HG03432 (cell line): ENCODE results near the gene SMOC2.

Experiments
- ATAC-seq: cut with Tn5 transposase; IDR thresholded peaks from one replicate; pipeline ENCODE4 v1.9.1; 2021; ENCODE audit warnings: mild to moderate bottlenecking, moderate library complexity; ENCODE audit not compliant: unreplicated experiment

SMOC2 gene

DNA sequence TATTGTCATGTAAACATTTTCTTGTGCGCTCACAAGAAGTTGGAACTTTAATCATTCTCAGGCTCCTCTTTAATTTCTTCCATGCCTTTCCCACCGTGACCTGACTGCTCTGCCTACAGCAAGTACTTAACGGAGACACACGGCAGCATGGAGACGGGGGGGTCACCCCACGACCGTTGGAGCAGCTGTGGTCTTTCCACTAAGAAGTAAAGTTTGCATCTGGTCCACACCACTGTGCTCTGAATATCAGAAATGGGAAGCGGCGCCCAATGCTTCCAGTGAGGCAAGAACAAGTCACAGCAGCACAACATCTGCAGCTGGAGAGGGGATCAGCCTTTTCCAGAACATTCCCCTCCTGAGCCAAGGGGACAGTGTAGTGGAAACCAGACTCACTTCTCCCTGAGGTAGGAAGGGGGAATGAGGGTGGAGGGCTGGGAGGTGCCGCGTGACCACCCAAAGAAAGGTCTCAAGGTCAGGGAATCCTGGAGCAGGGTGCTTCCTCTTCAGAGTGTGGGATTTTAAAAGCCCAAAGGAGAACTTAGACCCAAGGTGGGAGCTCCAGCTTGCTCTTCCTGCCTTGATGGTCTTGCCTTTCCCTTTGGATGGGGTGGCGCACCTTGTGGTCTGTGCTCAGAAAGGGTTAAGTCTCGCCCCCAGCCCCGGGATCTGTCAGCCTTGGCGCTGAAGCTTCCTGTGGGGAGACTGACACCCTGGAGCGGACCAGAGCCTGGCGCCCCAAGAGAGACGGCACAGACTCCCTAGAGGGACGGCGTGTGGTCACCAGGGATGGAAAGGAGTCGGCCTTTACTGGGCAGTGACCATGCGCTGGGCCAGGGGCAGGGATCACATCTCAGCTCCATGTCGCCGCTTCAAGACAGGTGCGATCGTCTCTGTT lies 25.6 kb upstream of the SMOC2 start:
- ATAC-seq = no peak

DNA sequence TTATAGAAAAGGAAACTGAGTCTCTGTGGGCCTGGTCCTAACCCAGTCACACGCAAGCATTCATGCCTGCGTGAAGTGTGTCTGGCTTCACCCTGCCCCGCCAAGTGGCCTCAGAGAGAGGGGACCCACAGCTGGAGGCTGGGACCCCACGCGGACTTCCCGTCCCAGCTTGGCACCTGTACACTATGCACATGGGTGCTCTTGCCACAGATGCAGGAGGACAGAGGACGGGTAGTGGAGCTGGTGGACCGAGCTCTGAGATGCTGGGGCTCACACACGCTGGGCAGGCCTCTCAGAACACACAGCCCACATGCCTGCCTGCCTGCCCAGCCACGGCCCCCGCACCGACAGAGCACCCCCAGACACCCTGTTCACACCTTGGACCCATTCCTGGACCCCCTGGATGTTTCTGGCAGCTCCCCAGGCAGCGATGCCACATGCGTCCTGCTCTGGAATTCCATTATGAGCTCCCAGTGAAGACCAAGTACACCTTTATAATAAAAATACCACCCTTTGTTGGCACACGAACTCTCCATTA lies 24.9 kb upstream of the SMOC2 start:
- ATAC-seq = no peak

DNA sequence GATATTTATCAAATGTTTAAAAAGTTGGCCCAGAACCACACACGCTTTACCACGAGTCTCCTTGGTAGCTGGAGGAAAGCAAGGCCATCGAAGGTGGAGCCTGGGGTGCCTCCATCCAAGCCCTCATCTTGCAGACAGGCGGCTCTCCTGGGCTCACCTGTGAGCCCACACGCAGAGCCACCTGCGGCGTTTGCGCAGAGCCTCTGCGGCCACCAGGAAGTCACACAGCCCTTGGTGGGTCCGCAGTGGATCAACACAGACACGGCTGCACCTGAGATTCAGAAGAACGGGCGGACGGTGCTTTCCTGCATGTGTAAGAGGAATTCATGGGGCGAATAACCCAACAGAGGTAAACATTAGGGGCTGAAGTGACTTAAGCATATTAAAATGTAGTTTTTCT lies 24.5 kb upstream of the SMOC2 start:
- no peak for ATAC-seq

DNA sequence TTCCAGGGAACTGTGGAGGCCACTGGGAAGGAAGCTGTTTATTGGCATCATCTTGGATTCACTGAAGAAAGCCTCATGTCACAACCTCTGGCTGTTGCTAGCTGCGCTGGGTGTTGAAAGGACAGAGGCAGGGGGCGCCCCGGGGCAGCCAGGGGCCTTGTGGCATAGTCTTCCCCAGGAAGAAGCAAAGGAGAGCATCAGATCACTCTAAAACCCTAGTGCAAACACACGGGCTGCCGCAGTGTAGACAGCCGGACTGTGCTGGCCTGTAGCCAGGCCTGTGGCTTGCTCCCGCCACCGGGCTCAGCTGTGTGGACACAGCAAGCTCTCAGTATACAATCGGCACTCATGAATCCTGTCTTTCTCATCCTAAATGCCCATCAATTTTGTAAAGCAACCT lies 23.8 kb upstream of the SMOC2 start:
- no peak for ATAC-seq

DNA sequence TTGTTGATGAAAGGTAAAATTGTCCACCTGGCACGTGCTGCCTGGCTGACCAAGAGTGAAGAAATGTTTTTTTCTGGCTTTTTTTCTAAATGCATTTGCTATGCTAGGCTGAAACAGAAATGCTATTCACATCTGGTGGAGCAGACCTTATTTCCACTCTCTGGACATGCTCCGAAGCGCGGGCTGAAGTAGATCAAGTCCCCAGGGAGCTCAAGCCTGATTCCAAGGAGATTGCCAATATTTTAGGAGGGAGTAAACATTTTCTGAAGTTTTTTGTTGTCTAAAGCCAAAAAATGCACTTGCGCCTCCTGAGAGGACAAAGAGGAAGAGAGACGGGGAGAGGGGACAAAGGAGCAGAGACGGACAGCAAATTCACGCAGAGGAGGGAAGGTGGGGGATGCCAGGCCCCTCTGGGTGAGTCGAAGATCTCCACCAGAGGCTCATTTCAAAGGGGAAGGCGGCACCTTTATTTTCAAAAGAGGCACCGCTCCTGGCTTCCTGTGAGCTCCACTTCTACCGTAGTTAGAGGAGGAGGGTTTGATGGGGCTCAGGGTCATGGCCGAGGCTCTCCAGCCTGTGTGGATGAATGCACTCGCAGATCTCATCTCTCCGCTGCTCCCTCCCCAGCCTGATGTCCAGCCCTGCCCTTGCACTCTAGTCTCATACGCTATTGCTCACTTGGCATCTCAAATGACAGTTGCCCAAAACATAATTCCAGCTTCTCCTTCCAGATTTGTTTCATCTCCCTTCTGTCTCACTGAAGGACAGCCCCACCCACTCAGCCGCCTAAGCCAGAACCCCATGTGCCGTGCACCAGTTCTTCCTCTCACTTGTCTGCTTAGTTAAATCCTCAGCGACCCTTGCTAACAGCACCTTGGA lies 23.1 kb upstream of the SMOC2 start:
- no peak for ATAC-seq

DNA sequence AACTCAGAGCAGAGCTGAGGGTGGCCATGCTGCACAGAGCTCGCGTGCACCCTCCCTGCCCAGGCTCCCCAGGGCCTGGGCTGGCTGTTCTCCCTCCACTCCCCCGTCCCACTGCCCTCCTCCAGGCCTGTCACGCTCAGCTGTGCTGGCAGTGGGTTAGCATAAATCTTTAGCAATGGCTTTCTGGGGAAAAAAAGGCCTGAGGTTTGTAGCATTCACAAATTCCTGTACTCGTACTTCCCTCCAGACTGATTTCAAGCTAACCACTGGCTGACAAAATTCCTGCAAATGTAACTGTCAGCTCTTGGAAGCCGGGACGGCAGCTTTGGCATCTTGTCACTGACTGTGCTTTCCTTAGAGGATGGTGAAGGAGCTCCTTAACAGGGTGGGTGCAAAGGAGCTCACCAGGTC lies 22.3 kb upstream of the SMOC2 start:
- no peak for ATAC-seq

DNA sequence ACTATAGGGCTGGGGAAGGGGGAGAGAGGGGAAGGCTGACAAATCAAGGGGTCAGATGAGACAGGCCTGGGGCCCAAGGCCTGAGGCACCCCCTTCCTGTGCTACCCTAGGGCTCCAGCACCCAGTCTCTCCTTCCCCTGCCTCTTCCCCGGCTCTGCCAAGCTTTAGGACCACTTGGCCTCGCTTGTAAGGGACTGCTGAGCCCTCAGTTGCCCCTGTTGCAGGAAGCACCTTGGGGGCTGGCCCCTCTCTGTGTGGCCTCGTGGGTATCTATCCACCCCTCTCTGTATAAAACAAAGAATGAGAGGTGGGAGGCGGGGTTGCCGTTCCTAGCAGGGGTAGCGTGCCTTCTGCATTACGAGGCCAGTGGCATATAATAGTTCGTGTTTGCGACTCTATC lies 21.4 kb upstream of the SMOC2 start:
- no peak for ATAC-seq

DNA sequence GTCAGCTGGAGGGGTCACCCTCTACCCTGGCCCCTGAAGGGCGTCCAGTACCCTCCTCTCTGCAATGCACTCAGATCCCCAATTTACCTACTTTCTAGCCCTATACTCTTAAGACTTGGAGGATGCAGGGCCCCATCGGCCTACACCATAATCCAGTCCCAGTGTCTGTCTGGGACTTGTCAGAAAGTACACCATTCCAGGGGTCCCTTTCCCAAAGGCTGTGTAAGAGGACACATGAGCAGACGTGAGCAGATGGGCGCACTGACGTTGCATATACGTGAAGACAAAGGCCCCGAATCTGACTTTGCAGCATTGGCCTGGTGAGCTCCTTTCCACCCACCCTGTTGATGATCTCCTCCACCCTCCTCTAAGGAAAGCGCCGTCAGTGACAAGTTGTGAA lies 20.9 kb upstream of the SMOC2 start:
- no peak for ATAC-seq

DNA sequence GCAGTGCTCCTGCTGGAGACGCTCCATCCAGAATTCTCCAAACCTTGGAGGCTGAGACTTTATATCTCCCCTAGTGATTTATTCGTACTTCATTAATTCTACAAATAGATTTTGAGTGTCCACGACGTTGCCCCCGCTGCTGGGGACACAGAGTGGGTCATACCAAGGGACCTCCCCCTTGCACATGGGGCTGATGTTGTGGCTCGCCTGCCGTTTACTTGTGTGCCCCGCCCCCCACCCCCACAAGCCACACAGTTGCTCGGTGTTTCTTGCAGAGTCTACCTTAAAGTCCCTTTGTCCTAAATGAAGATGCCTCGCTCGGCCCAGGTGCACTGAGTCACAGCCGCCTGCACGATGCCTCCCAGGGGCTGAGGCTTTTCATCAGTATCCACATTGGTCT lies 20.3 kb upstream of the SMOC2 start:
- no peak for ATAC-seq

DNA sequence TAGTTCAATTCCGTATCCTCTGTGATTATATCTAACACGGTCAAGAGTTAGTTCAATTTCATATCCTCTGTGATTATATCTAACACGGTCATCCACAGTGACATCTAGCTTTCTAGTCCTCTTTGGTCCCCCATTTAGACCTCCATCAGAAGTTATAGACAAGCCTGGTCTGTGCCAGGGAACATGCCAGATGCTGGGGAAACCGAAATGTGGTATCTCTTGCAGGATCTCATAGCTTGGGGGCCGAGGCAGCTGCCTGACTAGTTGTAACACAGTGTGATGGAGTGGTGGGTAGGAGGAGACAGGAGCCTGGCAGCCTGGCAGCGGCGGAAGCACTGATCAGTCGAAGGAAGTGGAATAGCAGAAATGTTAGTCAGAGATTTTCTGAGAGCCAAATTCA lies 13.8 kb upstream of the SMOC2 start:
- ATAC-seq = no peak

DNA sequence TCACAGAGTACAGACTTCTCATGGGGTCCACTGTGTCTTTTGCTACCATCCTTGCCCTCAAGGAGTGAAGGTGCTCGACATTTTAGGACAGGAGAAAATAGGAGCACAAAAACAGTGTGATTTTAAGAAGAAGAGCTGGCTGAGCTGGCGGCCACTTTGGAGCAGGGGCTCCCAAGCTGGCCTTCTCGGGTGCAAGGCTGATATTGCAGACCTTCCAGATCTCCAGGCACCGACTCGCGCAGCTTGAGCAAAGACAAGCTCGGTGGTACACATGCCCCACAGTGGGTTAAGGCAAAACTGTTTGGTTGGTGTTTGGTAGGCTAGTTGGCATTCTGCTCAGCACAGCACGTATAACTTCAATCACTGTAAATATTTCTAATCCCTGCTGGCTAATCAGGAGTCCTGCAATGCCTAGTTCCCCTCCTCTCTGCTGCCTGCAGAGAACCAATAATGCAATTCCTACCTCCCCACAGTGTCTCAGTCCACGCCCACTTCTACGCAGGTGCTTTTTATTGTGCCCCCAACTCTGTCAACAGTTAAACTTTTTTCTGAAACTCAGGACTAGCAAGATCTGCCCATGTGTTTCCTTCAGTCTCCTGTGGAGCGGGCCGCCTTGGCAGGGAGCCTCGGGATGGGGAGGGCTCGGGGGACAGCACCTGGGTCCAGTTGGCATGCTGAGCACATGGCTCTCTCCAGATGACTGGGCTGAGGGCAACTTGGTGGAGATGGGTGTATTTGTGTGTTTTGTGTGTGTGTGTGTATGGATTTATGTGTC lies 12.7 kb upstream of the SMOC2 start:
- no peak for ATAC-seq

DNA sequence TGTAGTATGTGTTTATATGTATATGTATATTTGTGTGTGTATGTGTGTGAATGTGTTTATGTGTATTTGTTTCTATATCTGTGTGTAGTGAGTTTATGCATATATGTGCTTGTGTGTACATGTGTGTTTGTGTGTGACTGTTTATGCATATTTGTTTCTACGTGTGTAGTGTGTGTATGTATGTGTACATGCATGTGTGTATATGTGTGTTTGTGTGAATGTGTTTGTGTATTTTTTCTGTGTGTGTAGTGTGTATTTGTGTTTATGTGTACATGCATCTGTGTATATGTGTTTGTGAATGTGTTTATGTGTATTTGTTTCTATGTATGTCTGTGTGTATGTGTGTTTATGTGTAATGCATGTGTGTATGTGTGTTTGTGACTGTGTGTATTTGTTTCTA lies 12.1 kb upstream of the SMOC2 start:
- no peak for ATAC-seq

DNA sequence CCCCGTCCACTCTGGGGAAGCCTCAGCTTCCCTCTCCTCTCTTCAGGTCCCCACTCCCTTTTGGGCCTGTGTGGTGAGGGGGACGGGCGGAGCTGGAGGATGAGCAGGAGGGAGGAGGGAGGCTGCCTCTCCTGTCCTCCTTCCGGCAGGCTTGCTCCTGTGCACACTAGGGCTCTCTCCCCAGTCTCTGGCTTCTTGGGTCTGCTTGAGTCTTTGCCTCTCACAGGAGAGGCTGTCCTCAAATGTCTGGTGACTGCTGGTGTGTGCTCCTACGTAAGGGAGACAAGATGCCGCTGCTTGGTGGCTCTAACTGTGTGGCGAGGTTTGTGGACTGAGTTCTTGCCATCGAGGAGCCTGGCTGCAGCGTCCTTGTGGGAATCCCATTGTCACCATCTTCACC lies 8.8 kb upstream of the SMOC2 start:
- ATAC-seq = no peak

DNA sequence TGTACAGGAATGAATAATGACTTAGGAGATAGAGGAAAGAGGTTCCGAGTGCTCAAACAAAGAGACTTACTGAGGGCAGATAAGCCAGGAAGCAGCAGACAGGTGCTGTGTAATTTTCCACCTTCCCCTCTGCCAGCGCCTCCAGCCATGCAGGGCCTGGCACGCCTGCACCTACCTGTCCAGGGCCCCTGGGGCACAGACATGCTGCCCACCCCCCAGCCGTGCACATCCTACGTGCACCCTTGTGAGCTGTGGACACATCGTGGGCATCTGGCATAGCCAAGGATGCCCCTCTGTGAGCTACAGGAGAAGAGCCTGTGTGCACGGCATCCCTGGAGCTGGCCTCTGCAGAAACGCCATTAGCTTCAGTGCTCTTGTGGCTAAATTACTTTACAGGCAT lies 7.1 kb upstream of the SMOC2 start:
- no peak for ATAC-seq

DNA sequence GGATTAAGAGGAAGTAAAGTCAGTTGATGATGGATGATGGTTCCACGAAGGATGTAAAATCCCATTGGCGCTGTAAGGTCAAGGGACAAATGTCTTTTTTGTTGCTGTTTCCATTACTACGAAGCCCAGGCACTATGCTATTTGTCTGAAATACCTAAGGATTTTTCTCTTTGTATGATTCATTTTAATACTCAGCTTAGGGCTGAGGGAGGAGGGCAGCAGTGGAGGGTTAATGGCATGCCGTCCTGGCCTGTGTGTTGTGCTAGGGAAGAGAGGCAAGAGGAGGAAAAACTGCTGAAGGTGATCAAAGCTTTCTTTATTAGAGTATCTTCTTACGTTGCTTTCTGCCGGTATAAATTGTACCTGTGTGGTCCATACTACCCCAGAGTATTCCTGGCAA lies 6.5 kb upstream of the SMOC2 start:
- ATAC-seq = no peak

DNA sequence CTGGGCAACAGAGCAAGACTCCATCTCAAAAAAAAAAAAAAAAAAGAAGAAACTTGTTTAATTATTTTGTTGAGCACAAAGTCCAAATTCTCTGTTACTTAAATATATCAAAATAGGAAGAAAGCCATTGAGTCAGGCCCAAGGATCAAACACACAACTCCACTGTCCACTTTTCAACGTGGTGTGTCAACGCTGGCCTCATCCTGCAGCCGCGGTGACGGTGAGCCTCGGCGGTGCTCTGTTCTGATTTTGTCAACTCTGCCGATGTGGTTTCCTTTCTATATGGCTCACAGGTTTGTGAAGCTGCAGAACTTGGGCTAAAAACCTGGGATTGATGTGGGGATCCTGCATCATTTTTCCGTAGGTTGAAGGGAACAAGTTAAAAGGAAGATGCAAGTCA lies 3.2 kb upstream of the SMOC2 start:
- ATAC-seq = no peak

DNA sequence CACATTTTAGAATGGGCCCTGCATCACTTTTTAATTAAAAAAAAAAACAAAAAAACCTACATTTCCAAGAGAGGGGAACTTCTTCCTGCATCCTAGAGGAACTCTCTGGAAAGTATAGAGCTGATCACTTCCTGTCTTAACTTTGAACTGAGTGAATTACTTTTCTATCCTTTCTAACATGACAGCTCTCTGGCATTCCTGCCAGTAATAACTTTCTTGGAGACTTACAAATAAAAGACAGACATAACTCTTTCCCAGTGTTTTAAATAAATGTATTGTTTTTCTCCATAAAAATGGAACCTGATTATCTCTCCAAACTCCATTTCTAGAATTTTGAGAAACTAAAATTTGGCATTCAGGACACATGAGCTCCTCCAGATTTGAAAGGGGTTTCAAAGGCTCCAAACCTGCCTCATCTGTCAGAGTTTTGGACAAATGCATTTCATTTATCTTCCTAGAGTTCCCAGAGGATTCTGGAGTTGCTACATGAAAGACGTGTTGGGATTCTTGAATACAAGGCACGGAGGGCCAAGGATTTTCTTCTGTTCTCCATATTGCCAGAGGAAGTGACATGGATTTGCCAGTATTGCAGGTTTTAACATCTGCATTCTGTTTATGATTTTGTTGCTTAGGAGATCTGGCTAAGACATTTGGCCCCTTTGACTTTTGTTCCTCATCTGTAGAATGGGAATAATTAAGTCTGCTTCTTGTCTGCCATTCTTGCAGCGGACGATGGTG lies 2.0 kb upstream of the SMOC2 start:
- ATAC-seq = no peak

DNA sequence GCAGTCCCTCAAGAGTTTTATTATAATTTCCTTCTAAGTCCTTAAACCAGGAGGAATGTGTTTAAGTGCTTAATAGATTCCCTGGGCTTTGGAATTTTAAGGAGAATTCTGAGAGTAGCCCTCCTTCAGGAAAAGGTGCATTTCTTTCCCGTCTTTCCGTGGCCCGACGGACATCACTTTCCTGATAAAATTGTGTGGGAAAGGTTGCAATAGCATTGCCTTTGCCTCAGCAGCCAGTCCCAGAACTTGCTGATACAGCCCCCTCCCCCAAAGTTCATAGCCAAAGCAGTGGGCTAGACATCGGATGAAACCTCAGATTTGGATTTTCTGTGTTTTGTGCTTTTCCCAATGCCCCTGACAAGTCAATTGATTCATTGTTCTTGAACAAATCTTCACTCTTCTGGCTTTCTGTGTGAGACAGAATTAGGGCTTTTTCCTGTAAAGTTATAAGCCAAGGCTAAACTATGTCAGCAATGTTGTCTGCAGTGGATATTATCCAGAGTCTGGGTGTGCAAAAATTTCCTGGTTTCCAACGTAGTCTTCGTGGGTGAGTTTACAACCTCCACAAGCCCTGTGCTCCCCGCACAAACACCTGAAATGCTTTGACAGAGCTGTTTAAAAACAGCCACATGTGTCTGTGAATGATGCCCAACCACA lies 1.1 kb upstream of the SMOC2 start:
- ATAC-seq = no peak

DNA sequence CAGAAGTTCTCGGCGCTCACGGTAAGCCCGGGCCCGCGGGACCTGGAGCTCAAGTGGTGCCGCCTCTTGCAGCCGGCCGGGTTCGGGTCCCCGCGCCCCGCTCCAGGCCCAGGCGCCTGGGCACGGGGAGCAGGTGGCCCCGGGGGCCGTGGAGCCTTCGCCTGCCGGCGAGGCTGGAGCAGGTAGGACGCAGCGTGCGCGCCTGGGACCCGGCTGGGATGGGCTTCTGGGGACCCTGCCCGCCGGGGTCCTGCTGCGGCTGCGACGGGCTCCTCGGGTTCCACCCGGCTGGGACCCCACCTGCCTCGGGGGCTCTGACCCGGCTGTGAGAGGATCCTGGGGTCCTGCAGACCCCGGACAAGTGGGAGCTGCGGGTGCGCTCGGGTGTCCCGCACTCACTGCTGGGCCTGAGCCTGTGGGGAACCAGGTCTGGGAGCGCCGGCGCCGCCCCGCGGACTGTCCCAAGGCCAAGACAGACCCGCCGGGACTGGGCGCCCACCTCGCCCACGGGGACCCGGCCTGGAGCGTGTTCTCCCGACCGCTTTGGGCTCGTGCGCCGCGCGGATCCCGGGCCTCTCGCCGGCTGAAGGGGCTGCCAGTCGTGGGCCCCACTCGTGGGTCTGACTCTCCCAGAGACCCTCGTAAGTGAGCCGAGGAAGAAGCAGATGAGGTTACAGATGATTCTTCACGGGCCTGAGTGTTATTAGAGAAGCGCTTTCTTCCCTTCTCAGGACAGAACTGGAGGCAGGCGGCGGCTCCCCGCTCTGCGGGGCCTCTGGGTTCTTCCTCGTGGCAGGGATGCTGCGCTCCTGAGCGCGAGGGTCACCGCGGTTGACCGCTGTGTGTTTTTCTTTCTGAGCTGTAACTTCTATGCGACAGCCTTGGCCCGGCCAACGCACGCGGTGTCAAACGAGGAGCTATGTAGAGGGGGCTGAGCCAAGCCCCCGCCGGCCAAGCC lies 729 bp downstream of the SMOC2 start:
- no peak for ATAC-seq
